NCI-H1417 treated with DMSO at 0.1 percent for 48 hours (cell line): ENCODE measurements around the gene RNF212B.
"Not testable (repeated sequence)": the region's sequence is repeated elsewhere in the genome, so short reads cannot be mapped to it uniquely, and the experiment has no call there.

Experiments used
- DNase-seq: peaks from one replicate; lab custom pipeline; 2025; lab: John Stamatoyannopoulos, UW

Gene RNF212B, protein sequence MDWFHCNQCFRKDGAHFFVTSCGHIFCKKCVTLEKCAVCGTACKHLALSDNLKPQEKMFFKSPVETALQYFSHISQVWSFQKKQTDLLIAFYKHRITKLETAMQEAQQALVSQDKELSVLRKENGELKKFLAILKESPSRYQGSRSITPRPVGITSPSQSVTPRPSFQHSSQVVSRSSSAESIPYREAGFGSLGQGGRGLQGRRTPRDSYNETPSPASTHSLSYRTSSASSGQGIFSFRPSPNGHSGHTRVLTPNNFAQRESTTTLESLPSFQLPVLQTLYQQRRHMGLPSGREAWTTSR

DNA sequence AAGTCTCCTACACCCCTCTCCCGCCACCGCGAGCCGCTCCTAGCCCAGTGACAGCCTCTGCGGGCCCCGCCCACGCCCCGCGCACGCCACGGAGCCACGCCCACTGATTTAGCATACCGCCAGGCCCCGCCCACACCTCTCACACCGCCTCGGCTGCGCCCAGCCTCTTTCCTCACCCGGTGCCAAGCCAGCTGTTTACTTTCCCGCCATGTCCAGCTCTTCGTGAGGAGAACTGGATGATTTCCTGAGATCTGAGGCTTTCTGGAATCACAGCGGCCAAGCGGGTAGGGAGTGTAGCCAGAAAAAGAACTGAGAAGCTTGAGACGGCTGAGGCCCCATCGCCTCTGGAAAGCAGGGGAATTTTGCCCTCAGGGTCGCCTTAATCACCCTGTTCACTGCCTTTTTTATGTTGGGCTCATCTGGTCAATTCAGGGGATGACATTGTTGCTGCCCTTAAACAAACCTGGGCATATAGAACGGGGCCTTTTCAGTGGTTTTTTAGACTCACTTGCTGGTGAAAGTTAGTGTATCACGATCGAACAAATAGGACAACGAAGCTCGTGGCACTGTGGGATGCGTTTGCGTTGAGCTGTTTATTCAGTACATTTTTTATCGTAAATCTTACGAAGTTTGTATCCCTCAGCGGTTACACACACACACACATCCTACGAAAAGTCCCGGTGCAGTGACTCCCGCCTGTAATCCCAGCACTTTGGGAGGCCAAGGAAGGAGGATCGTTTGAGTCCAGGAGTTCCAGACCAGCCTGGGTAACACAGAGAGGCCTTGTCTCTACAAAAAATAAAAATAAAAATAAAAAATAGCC, at the start of gene RNF212B:
Gene RNF212B (plus strand): TSS at position 165 of the 823 bp plus-strand sequence. CDS start 2,410 bp downstream, outside the sequence.
- DNase-seq: peak; percentile 76

DNA sequence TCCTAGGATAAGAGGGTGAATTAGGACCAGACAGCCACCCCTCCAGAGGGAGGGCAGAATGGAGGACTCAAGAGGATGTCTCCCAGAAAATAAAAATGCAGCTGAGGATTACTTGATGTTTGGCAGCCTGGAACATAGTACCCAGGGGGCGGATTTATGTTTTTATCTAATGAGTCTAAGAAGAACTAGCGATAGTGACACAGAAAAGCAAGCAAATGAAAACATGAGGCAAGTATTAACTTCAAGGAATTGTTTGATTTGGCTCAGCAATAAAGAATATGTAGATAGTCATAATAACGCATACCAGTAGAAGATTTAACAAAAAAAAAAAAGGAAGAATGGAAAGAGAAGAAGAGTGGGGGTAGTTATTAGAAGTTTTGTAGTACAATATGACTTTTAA, 44.3 kb upstream of the RNF212B start:
- no peak for DNase-seq

DNA sequence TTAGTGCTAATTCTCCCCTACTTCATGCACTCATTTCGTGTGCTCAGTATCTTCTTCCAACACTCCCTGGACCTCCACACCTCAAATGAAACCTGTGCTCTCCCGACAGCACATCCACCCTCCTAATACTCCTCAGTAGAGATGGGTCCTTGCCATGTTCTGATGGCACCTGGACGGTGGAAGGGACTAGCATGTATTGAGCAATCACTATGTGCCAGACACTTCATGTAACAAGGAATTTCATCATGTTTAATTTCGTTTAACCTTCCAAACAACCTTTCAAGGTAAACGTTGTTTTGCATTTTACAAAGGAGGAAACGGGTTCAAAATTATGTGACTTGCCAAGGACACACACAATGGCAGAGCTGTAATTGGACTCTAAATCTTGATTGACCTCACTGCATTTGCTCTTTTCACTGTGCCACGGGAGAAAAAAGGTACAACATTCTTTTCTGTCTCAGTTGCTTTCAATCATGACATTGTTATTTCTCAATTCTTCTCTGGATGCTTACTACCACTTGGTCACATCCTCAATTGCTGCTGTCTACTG, 42.1 kb upstream of the RNF212B start:
- no peak for DNase-seq

DNA sequence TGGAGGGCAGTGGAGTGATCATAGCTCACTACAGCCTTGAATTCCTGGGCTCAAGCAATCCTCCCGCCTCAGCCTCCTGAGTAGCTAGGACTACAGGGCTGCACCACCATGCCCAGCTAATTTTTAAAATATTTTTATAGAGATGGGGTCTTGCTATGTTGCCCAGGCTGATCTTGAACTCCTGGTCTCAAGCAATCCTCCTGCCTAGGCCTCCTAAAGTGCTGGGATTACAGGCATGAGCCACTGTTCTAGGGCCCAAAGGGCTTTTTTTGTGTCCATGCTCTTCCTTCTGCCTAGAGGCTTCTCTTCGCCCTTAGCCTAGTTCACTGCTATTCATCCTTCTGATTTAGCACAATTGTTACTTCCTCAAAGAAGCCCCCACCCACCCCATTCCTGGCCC, 41.2 kb upstream of the RNF212B start:
- not testable (repeated sequence) for DNase-seq

DNA sequence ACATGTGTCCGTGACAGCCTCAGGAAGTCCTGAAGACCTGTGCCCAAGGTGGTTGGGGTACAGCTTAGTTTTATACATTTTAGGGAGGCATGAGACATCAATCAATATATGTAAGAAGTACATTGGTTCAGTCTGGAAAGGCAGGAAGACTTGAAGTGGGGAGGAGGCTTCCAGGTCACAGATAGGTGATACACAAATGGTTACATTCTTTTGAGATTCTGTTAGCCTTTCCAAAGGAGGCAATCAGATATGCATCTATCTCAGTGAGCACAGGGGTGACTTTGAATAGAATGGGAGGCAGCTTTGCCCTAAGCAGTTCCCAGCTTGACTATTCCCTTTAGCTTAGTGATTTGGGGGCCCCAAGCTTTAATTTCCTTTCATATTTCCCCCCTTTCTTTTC, 38.6 kb upstream of the RNF212B start:
- DNase-seq: not testable (repeated sequence)

DNA sequence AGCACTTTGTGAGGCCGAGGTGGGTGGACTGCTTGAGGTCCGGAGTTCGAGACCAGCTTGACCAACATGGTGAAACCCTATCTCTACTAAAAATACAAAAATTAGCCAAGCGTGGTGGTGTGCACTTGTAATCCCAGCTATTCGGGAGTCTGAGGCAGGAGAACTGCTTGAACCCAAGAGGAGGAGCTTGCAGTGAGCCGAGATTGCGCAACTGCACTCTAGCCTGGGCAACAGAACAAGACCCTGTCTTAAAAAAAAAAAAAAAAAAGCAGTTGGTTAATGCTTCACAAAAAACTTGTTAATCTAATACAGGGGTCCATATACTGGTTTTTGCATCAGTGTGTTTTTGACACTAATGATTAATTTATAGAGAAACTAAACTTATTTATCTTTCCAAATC, 35.7 kb upstream of the RNF212B start:
- no peak for DNase-seq

DNA sequence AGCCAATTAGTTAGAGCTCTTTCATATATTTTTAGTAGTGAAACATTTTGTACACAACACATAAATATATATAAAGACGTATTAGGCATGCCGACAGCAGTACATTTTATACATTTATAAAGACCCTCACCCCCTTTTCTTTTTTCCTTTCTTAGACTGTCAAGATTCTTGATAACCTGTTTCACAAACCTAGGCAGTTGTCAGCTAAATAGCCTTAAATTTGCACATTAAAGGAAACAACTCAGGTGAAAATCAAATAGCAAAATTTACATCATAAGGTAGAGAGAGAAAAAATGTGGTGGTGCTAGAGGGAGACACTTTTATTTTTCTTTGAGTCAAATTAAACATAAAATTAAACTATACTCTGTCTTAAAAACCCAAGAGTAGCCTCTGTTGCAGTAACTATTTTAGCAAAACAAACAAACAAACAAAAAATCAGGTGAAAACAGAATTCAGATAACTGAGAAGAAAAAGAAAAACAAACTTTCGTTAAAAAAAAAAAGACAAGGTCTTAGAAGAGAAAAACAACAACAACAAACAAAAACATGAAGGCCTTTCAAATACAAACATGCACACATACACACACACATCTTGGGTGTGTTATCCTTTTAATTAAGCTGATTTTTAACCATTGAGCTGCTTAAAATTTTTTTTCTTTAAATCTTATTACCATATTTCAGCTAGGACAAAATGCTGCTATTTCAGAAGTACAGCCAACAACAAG, 31.2 kb upstream of the RNF212B start:
- DNase-seq: no peak

DNA sequence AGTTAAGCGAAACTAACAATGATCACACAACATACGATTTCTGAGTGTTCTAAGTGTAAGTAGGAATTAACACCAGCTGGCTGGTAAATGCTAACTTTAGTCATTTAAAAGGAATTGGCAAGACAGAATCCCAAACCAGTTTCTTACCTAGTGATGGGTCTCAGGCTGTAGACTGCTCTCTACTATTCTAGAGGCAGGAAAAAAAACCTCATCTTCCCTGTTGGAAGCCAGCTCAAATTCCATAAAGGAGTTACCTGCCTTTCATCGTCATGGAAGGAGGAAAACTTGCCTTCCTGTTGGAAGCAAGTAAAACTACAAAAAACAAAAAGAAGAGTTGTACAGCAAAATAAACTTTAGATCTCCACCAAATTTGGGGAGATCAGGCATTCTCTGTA, 30.6 kb upstream of the RNF212B start:
- no peak for DNase-seq

DNA sequence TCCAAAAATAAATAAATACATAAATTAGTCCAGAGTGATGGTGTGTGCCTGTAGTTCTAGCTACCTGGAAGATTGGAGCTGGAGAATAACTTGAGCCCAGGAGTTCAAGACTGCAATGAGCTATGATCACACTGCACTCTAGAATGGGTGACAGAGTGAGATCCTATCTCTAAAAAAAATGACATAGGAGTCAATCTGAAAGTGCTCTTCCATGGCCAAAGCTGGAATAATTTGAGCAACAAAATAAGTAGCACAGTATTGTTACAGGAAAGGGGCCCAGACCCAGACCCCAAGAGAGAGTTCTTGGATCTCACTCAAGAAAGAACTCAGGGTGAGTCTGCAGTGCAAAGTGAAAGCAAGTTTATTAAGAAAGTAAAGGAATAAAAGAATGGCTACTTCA, 29.4 kb upstream of the RNF212B start:
- no peak for DNase-seq

DNA sequence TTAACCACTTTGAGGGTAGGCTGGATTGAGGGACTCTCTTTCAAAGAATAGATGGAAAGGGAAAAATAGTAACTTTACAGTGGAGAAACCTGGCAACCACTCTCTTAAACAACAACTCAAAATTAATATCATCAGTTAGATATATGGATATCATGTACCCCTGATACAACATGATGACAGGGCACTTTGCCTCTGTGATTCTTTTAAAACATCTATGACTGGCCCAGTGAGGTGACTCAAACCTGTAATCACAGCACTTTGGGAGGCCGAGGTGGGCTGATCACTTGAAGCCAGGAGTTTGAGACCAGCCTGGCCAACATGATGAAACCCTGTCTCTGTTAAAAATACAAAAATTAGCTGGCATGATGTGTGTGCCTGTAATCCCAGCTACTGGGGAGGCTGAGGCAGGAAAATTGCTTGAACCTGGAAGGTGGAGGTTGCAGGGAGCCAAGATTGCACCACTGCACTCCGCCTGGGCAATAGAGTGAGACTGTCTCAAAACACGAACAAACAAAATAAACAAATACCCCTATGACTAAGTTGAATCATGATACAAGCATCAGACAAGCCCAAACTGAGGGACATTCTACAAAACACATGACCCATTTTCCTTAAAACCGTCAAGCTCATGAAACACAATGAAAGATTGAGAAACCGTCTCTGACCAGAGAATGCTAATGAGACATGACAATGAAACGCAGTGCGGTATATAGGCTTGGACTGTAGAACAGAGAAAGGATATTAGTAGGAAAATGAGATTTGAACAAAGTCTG, 27.9 kb upstream of the RNF212B start:
- no peak for DNase-seq

DNA sequence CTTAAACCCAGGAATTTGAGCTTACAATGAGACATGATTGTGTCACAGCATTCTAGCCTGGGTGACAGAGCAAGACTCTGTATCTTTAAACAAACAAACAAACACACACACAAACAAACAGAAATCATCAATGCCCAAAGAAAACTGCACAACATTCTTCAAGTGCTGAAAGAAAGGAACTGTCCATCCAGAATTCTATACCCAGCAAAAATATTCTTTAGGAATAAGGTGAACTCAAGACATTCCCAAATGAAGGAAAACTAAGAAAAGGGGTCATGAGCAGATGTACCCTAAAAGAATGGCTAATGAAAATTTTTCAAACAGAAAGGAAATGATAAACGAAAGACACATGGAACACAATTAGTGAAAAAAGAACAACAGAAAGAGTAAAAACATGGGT, 22.3 kb upstream of the RNF212B start:
- DNase-seq: no peak

DNA sequence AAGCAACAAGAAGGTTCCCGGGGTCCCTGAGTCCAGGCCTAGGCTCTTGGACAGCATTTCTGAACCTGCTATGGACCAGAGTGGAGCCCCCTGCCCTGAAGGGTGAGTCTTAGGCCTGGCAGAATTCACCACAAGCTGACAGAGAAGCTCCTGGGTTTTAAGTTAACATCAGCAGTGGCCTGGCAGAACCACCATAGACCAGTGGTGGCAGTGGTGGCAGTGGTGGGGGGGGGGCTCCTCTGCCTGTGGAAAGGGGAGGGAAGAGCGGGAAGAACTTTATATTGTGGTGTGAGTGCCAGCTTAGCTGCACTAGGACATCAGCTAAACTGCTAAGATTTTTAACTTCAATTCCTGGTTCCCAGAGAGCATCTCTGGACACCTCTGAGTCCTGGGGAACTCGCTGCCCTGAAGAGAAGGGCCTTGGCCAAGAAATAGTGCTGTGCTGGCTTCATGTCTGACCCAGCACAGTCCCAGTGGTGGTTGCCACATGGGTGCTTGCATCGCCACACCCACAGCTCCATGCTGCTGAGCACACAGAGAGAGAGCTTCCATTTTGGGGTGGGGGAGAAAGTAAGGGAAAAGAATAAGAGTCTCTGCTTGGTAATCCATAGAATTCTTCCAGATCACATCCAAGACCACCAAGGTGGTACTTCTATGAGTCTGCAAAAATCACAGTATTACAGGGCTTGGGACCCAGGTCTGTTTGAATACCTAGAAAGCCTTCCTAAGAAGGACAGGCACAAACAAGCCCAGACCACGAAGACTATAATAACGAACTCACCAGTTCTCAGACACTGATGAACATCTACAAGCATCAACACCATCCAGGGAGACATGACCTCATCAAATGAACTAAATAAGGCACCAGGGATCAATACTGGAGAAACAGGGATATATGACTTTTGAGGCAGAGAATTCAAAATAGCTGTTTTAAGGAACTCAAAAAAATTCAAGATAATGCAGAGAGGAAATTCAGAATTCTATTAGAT, 20.4 kb upstream of the RNF212B start:
- DNase-seq: no peak

DNA sequence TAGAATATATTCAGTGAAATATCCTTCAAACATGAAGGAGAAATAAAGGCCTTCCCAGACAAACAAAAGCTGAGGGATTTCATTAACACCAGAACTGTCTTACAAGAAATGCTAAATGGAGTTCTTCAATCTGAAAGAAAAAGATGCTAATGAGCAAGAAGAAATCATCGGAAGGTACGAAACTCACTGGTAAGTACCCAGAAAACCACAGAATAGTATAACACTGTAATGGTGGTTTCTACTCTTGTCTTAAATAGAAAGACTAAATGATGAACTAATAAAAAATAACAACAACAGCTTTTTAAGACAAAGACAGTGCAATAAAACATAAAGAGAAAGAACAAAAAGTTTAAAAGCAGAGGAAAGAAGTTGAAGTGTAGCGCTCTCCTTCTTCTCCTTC, 18.7 kb upstream of the RNF212B start:
- DNase-seq: no peak

DNA sequence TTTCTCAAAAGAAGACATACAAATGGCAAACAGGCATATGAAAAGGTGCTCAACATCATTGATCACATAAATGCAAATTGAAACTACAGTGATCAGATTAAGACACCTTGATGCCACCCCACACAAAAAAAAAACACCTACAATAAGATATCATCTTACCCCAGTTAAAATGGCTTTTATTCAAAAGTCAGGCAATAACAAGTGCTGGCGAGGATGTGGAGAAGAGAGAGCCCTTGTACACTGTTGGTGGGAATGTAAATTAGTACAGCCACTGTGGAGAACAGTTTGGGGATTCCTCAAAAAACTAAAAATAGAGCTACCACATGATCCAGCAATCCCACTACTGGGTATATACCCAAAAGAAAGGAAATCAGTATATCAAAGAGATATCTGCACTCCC, 12.8 kb upstream of the RNF212B start:
- DNase-seq: not testable (repeated sequence)

DNA sequence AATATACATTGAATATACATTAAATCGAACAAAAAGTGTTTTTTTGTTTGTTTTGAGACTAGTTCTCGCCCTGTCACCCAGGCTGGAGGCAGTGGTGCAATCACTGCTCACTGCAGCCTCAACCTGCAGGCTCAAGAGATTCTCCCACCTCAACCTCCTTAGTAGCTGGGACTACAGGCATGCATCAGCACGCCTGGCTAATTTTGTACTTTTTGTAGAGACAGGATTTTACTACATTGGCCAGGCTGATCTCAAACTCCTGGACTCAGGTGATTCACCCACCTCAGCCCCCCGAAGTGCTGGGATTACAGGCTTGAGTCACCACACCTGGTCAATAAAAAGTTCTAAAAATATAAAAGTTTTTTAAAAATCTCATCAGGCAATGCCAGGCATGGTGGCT, 10.2 kb upstream of the RNF212B start:
- DNase-seq: no peak

DNA sequence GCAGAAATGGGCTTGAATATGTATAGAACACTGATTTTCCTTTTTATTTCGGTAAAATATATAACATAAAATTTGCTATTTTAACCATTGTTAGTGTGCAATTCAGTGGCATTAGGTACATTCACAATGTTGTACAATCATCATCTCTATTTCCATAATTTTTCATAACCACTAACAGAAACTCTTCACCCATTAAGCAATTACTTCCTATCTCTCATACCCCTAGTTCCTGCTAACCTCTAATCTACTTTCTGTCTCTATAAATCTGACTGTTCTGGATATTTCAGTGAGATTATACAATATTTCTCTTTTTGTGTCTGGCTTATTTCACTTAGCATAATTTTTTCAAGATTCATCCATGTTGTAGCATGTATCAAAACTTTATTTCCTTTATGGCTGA, 8.9 kb upstream of the RNF212B start:
- no peak for DNase-seq

DNA sequence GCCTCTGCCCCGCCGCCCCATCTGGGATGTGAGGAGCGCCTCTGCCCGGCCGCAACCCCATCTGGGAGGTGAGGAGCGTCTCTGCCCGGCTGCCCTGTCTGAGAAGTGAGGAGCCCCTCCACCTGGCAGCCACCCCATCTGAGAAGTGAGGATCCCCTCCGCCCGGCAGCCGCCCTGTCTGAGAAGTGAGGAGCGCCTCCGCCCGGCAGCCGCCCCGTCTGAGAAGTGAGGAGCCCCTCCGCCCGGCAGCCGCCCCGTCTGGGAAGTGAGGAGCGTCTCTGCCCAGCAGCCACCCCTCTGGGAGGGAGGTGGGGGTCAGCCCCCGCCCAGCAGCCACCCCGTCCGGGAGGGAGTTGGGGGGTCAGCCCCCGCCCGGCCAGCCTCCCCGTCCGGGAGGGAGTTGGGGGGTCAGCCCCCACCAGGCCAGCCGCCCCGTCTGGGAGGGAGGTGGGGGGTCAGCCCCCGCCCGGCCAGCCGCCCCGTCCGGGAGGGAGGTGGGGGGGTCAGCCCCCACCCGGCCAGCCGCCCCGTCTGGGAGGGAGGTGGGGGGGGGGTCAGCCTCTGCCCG, 5.4 kb upstream of the RNF212B start:
- DNase-seq: not testable (repeated sequence)

DNA sequence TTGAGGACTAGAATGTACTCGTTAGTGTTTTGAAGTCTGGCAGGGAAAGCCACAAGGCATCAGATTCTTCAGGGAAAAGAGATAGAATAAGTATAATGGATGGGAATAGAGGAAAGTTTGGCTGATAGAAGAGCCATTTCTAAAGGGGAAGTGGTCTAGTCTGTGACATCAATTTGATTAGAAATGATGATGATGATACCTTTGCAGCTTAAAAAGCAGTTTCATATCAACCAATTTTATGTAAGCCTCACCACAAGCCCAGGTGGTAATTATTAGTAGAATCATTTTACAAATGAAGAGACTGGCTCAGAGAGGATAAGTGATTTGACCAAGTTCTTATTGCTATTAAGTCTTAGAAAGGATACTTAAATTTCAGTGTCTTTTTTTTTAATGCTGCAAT, 2.9 kb downstream of the RNF212B start:
- no peak for DNase-seq

DNA sequence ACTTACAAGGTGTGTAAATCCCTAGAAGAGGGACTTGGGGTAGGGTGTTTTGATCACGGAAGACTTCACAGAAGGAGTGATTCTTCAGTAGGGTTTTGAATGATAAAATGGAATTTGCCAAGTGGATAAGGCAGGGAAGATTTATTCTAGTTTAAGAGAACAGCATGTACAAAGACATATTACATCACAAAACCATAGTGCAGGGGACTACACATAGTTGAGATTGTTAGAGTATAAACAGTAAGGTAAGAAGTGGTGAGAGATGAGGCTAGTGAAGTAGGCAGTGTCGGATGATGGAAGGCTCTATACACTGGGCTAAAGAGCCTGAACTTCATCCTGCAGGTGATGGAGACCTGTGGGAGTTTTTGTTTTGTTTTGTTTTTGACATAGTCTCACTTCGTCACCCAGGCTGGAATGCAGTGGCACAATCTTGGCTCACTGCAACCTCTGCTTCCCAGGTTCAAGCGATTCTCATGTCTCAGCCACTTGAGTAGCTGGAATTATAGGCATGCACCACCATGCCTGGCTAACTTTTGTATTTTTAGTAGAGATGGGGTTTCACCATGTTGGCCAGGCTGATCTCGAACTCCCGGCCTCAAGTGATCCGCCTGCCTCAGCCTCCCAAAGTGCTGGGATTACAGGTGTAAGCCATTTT, 3.5 kb downstream of the RNF212B start:
- DNase-seq: not testable (repeated sequence)

DNA sequence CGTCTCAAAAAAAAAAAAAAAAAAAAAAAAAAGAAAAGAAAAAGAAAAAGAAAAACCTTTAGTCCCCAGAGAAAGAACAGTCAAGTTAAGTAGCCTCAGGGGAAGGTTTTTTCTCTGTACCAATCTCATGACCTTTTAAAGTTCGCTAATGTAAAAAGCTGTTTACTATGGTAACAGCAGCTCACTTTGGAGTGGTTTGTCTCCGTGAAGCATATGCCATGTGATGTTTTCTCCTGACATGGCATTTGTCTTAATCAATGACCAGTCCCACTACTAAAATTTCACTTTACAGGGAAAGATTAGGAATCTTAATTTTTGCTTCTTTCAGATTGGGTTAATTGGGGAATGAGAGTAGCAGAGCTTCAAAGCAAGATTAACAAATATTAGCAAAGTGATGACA, 4.3 kb downstream of the RNF212B start:
- no peak for DNase-seq
